Measurements from ENCODE around the gene RASGRF2. TPM values are rescaled to one million over a fixed set of nuclear protein-coding genes. Genes with fewer than 3 reads are reported as not detected.

Gene RASGRF2
- total RNA-seq, 4 donors from 2014 or later = 2.0 to 3.6 (median 2.8) TPM

DNA sequence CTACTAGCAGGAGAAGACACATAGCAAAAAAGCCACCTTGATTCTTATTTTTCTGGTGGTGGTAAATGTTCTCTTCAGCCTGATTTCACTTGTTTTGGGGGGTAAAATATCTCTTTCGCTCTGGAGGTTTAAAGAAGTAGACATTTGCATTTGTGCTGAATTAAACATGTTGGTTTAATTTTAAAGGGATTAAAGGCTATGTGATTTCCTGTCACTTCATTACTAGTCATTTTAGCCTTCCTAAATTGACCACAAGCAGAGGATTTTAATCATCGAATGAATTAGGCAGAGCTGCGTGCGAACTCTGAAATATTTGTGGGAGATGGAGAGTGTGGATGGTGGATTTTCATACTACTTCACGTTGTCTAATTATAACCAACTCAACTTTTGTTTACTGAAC lies 4.8 kb downstream of the RASGRF2 start:
- H3K27ac ChIP-seq = no peak overlapping the region
- peaks cover 10% of the 10 kb centered on the region for H3K27me3 ChIP-seq
- 68 to 94% methylated on average over 4 to 5 of the region's 5 CpGs for WGBS, 2 donors (ENCODE audit: low coverage in 1 of 2)
- no peaks in the 10 kb centered on the region for H3K9me3 ChIP-seq
- no peak overlapping the region for H3K4me3 ChIP-seq
- intact Hi-C loops (cut with DNase I; ENCODE audit: low total_unique reads) (no loop called here), in situ Hi-C loops (cut with MboI; ENCODE audit: low pct_ligation_motif_present in 1 of 4, low pct_unique_long_range_greater_than_20kb in 1 of 4, low sequenced_read_pairs in 3 of 4) (no loop called here)
- TF ChIP-seq POLR2A (IDR thresholded peaks at IDR 0.05) = no peak
- no peak for TF ChIP-seq POLR2AphosphoS5 (IDR thresholded peaks at IDR 0.05)
- no peak for TF ChIP-seq EP300 (IDR thresholded peaks at IDR 0.05; ENCODE audit: low read depth)
- TF ChIP-seq, protein P1, sequence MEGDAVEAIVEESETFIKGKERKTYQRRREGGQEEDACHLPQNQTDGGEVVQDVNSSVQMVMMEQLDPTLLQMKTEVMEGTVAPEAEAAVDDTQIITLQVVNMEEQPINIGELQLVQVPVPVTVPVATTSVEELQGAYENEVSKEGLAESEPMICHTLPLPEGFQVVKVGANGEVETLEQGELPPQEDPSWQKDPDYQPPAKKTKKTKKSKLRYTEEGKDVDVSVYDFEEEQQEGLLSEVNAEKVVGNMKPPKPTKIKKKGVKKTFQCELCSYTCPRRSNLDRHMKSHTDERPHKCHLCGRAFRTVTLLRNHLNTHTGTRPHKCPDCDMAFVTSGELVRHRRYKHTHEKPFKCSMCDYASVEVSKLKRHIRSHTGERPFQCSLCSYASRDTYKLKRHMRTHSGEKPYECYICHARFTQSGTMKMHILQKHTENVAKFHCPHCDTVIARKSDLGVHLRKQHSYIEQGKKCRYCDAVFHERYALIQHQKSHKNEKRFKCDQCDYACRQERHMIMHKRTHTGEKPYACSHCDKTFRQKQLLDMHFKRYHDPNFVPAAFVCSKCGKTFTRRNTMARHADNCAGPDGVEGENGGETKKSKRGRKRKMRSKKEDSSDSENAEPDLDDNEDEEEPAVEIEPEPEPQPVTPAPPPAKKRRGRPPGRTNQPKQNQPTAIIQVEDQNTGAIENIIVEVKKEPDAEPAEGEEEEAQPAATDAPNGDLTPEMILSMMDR (IDR thresholded peaks at IDR 0.05) = no peak
- H3K4me1 ChIP-seq = peaks cover 0 to 31% (median 11%) of the 10 kb centered on the region in 4 donors
- DNase-seq = no peak
- no peaks in the 10 kb centered on the region for H3K36me3 ChIP-seq

DNA sequence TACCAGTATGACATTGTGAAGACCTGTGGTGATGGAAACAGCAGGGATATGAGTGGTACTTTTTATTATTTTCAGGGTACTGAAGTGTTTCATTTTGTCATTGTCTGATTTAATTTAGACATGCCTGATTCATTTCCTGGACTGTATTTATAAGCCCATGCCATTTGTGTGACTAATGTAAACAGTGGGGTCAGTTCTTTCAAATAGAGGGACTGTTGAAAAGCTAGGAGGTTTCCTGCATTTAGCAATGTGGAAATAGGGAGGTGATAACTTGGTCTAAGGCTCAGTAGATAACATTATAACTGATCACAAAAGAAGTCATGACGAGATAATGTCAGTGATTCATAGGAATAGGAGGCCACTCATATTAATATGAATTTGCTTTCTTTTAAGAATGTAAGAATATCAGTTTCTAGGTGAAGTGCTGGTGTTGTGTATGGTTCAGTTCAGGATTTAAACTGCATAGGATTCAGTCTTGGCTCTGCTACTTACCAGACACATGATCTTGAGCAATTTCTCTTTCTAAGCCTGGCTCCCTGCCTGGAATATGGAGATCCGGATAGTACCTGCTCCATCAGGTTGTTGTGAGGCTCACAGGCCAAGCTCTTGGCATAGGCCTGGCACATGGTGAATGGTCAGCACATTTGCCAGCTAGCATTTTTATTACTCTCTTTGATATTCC lies 7.5 kb downstream of the RASGRF2 start:
- TF ChIP-seq, protein P1 (IDR thresholded peaks at IDR 0.05) = no peak
- TF ChIP-seq EP300 (IDR thresholded peaks at IDR 0.05; ENCODE audit: low read depth) (no peak), POLR2AphosphoS5 (IDR thresholded peaks at IDR 0.05) (no peak), POLR2A (IDR thresholded peaks at IDR 0.05) (no peak)
- peak; percentile 35 for DNase-seq
- H3K9me3 ChIP-seq = no peaks in the 10 kb centered on the region
- no peaks in the 10 kb centered on the region for H3K36me3 ChIP-seq
- H3K27ac ChIP-seq = peak overlapping the region in 3 of 4 donors; percentile 0 to 30 (median 25)
- no peaks in the 10 kb centered on the region for H3K27me3 ChIP-seq
- intact Hi-C loops (cut with DNase I; ENCODE audit: low total_unique reads) (no loop called here), in situ Hi-C loops (cut with MboI; ENCODE audit: low pct_ligation_motif_present in 1 of 4, low pct_unique_long_range_greater_than_20kb in 1 of 4, low sequenced_read_pairs in 3 of 4) (no loop called here)
- peaks cover 0 to 11% (median 7%) of the 10 kb centered on the region in 4 donors for H3K4me1 ChIP-seq
- no peak overlapping the region for H3K4me3 ChIP-seq
- WGBS, 2 donors (ENCODE audit: low coverage in 1 of 2) = 26 to 56% methylated on average over 2 of the region's 2 CpGs

DNA sequence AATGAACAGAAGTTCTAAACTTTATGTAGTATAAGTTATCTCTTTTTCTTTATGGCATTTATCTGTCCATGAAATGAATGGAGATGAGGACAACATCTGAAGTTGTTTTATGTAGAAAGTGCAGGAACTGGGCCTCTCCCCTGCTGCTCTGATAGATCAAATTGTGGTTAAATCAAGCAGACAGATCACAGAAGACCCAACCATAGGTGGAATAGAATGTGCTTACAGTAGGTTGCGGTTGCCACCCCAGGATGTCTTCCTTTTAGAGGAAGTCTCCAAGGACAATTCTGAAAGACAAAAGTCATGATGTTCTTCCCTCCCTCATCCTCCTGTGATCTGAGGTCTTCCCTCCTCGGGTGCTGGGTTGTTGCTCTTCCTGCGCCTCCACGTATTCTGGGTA lies 12.9 kb downstream of the RASGRF2 start:
- TF ChIP-seq EP300 (IDR thresholded peaks at IDR 0.05; ENCODE audit: low read depth) (no peak), POLR2A (IDR thresholded peaks at IDR 0.05) (no peak), POLR2AphosphoS5 (IDR thresholded peaks at IDR 0.05) (no peak)
- TF ChIP-seq, protein P1 (IDR thresholded peaks at IDR 0.05) = no peak
- in situ Hi-C loops (cut with MboI; ENCODE audit: low pct_ligation_motif_present in 1 of 4, low pct_unique_long_range_greater_than_20kb in 1 of 4, low sequenced_read_pairs in 3 of 4) = no loop called here
- intact Hi-C loops (cut with DNase I; ENCODE audit: low total_unique reads) = no loop called here
- peaks cover 0 to 4% (median 2%) of the 10 kb centered on the region in 4 donors for H3K4me1 ChIP-seq
- no peak overlapping the region for H3K27ac ChIP-seq
- no peaks in the 10 kb centered on the region for H3K27me3 ChIP-seq
- H3K9me3 ChIP-seq = no peaks in the 10 kb centered on the region
- no peak overlapping the region for H3K4me3 ChIP-seq
- DNase-seq = no peak
- WGBS, 2 donors (ENCODE audit: low coverage in 1 of 2) = 89% methylated on average over 4 of the region's 4 CpGs; no CpG with 5 or more reads in 1 of the 2 donors
- H3K36me3 ChIP-seq = no peaks in the 10 kb centered on the region

DNA sequence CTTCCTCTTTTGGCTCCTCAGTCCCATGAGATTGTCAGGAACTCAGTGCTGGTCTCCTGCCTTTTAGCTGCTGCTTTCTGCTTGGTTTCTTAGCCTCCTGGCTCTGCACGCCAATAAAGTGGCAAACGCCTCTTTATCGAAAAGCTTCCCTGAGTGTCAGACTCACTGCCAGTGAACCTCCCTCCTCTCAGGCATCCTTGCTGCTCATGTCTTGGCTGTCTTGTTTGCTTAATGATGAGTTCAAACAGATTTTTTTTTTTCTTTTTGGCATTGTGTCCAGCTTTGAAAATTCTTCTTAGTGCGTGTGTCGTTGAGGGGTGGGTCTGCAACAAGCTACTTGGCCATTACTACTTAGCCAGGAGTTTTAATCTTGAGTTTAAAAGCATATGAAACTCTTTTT lies 14.9 kb downstream of the RASGRF2 start:
- Histone ChIP-seq H3K4me3 (no peak overlapping the region), H3K9me3 (no peaks in the 10 kb centered on the region), H3K27me3 (no peaks in the 10 kb centered on the region), H3K4me1 (no peaks in the 10 kb centered on the region), H3K36me3 (no peaks in the 10 kb centered on the region), H3K27ac (no peak overlapping the region)
- intact Hi-C loops (cut with DNase I; ENCODE audit: low total_unique reads) = no loop called here
- 61 to 71% methylated on average over 5 of the region's 5 CpGs for WGBS, 2 donors (ENCODE audit: low coverage in 1 of 2)
- TF ChIP-seq POLR2AphosphoS5 (IDR thresholded peaks at IDR 0.05) (no peak), POLR2A (IDR thresholded peaks at IDR 0.05) (no peak), EP300 (IDR thresholded peaks at IDR 0.05; ENCODE audit: low read depth) (no peak)
- TF ChIP-seq, protein P1 (IDR thresholded peaks at IDR 0.05) = no peak
- no peak for DNase-seq
- in situ Hi-C loops (cut with MboI; ENCODE audit: low pct_ligation_motif_present in 1 of 4, low pct_unique_long_range_greater_than_20kb in 1 of 4, low sequenced_read_pairs in 3 of 4) = no loop called here

All from transverse colon (tissue), 4 donors.